Heart left ventricle (tissue), 13 donors: ENCODE results near the gene C14orf180.
A peak's percentile ranks its signal among the peaks of the same experiment; 100 is the strongest.

Experiments
- CTCF ChIP-seq, 12 donors: fragments of 200-600 bp; sonication (generic) in 4 of 12; IDR thresholded peaks; one replicate each; pipeline versions ENCODE4 v1.5.0 to v1.8.0; 2018 to 2022; ENCODE audit warnings: antibody characterized with exemption in 12 of 12, mild to moderate bottlenecking in 5 of 12
- POLR2A ChIP-seq, 2 donors: fragments of 450-650 bp; IDR thresholded peaks; one replicate each; pipeline ENCODE4 v1.6.1; 2017; ENCODE audit warnings: antibody characterized with exemption in 2 of 2, mild to moderate bottlenecking in 2 of 2, moderate library complexity in 2 of 2
- donor health status: ischemic (EF 13 %, LVEDD 7.1; RV severe dilation, severe dysfunction).
- donor health status: DM: no; HTN: yes; CAD: no.
- donor health status: DM: no; HTN: no; CAD: no.
- donor health status: ischemic (EF 25% LVEDD 6.9; RV normal size, moderate dysfunction).
- donor health status: ischemic (EF 25% LVEDD 5.7; RV mildly dilated, moderate dysfunction).
- donor health status: ischemic (EF 35%, LVEDD 5.7; RV mildly dilated, moderate dysfunction).
- donor health status: nonischemic (EF 11% LVEDD 7.7; RV severe dilation, severe dysfunction).
- donor health status: DM: yes; HTN: yes; CAD: no.
- donor health status: PGD.
- donor health status: ischemic (EF 29% LVEDD 5.4; RV normal size, mild dysfunction).
- donor health status: nonischemic (EF 23%, LVEDD 6.1; RV moderate dilation, normal function).

- TF ChIP-seq CTCF (IDR thresholded peaks at IDR 0.05) = peak in 1 of 12 donors; percentile 22
- TF ChIP-seq POLR2A (IDR thresholded peaks at IDR 0.05) = no peak
Observed at GRCh38 chr14:104576232-104576969, 3.2 kb upstream of the C14orf180 start.
